ENCODE measurements around the gene TRAT1. TPM values are rescaled to one million over a fixed set of nuclear protein-coding genes. Genes with fewer than 3 reads are reported as not detected.

TRAT1 gene
- total and polyA plus RNA-seq, 2 donors: 43.6 to 125 TPM

DNA sequence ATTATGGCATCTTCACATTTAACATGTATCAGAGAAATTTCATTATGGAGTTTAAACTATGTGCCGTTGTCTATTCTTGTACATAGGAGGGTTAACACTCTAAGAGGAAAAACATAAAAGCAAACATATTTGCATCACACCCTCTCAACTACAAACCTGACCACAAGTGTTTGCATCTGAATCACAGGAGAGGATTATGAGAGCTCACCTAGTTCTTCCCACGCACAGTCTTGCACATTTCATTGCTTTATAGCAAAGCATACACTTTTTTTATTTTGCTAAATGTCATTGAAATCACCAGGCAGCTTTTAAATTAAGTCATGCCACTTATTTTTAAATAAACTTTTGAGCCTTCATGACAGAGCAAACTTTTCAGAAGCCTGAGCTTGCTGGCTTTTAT lies 12.5 kb downstream of the TRAT1 start:
- H3K4me1 ChIP-seq (ENCODE audit: control insufficient read depth in 2 of 2, insufficient read depth in 2 of 2, low read length in 2 of 2): peaks cover 14 to 18% of the 10 kb centered on the region in 2 donors
- no peaks in the 10 kb centered on the region for H3K27me3 ChIP-seq (ENCODE audit: control insufficient read depth in 2 of 2, insufficient read depth in 1 of 2, low read length in 1 of 2)
- peaks cover 16 to 64% of the 10 kb centered on the region in 2 donors for H3K36me3 ChIP-seq (ENCODE audit: control insufficient read depth in 2 of 2, insufficient read depth in 2 of 2, low read length in 1 of 2)
- WGBS: 8% methylated on average over 2 of the region's 2 CpGs
- peak in 6 of 9 donors; percentile 60 to 84 (median 66) for DNase-seq (ENCODE audit: low read depth in 6 of 9, low spot score in 9 of 9)
- H3K4me3 ChIP-seq (ENCODE audit: low read length in 2 of 2): peak overlapping the region; percentile 3 to 19
- H3K27ac ChIP-seq (ENCODE audit: low read depth in 1 of 2, low read length in 1 of 2): peak overlapping the region; percentile 25 to 59
- H3K9me3 ChIP-seq (ENCODE audit: control insufficient read depth in 2 of 2, insufficient read depth in 1 of 2, low read length in 1 of 2): no peaks in the 10 kb centered on the region

DNA sequence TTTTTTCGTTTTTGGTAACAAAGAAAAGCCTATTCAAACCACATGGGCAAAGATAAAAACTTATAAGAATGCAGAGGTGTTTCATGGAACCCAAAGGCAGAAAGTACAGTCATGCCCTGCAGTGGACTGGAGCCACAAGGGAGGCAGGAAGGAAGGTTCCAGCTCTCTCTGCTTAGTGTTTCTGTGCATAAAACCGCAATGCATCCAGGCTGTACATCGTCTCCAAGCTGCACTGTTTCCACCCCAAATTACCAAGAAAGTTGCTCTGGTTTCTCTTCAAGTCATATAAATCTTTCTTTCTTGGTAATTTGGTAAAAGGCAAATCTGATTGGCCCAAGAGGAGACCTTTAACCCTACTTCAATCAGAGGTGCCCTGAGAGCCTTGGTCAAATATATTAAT lies 15.8 kb downstream of the TRAT1 start:
- no peak overlapping the region for H3K27ac ChIP-seq (ENCODE audit: low read depth in 1 of 2, low read length in 1 of 2)
- peaks cover 18 to 71% of the 10 kb centered on the region in 2 donors for H3K36me3 ChIP-seq (ENCODE audit: control insufficient read depth in 2 of 2, insufficient read depth in 2 of 2, low read length in 1 of 2)
- H3K4me1 ChIP-seq (ENCODE audit: control insufficient read depth in 2 of 2, insufficient read depth in 2 of 2, low read length in 2 of 2): peaks cover 18% of the 10 kb centered on the region in 2 donors
- peak in 1 of 9 donors; percentile 32 for DNase-seq (ENCODE audit: low read depth in 6 of 9, low spot score in 9 of 9)
- H3K4me3 ChIP-seq (ENCODE audit: low read length in 2 of 2): no peak overlapping the region
- WGBS: 76% methylated on average over 3 of the region's 3 CpGs
- no peaks in the 10 kb centered on the region for H3K9me3 ChIP-seq (ENCODE audit: control insufficient read depth in 2 of 2, insufficient read depth in 1 of 2, low read length in 1 of 2)
- no peaks in the 10 kb centered on the region for H3K27me3 ChIP-seq (ENCODE audit: control insufficient read depth in 2 of 2, insufficient read depth in 1 of 2, low read length in 1 of 2)

DNA sequence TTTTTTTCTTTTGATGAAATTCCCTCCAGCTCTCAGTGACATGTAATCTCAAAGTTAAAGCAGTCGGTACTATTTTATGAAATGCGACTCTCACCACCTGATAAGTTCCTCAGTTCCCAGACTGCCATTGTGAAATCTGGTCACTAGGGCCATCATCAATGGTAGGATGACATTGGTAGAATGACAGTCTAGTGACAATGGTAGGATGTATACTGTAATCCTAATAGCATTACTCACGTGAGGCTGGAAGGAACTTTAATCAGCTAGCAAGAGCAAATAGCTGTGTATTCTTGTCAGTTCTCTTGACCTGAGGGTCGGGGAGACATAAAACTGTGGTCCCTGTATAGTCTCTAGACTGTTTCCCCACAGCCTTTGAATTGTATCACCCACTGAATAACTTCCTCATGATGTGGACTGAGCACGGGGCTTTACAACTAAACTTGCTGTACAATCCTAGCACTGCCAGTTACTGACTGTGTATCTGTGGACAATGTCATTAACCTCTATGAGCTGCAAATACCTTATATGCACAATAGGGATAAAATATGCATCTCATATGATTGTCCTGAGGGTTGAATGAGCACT lies 23.2 kb downstream of the TRAT1 start:
- H3K9me3 ChIP-seq (ENCODE audit: control insufficient read depth in 2 of 2, insufficient read depth in 1 of 2, low read length in 1 of 2): no peaks in the 10 kb centered on the region
- DNase-seq (ENCODE audit: low read depth in 6 of 9, low spot score in 9 of 9): no peak
- H3K4me3 ChIP-seq (ENCODE audit: low read length in 2 of 2): no peak overlapping the region
- WGBS: 89% methylated on average over 5 of the region's 5 CpGs
- H3K36me3 ChIP-seq (ENCODE audit: control insufficient read depth in 2 of 2, insufficient read depth in 2 of 2, low read length in 1 of 2): peaks cover 29 to 90% of the 10 kb centered on the region in 2 donors
- H3K4me1 ChIP-seq (ENCODE audit: control insufficient read depth in 2 of 2, insufficient read depth in 2 of 2, low read length in 2 of 2): peaks cover 0 to 9% of the 10 kb centered on the region in 2 donors
- no peak overlapping the region for H3K27ac ChIP-seq (ENCODE audit: low read depth in 1 of 2, low read length in 1 of 2)
- no peaks in the 10 kb centered on the region for H3K27me3 ChIP-seq (ENCODE audit: control insufficient read depth in 2 of 2, insufficient read depth in 1 of 2, low read length in 1 of 2)

DNA sequence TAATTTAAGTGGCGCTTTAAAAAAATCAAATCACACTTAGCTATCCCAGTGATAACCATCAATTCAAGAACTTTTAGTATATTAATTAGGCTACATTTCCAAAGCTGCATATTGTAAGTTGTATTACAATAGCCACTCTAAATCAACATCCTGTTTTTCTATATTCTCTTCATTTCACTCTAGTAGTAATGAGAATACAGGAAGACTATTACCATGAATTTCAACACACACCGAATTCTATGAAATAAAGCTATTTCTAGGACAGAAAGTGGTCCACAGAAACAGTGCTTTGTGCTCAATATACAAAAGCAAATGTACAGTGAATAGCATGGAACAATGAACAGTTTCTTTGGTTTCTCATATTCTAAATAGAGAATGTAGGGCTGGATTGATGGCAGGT lies 24.6 kb downstream of the TRAT1 start:
- H3K4me3 ChIP-seq (ENCODE audit: low read length in 2 of 2): no peak overlapping the region
- no peaks in the 10 kb centered on the region for H3K9me3 ChIP-seq (ENCODE audit: control insufficient read depth in 2 of 2, insufficient read depth in 1 of 2, low read length in 1 of 2)
- H3K27me3 ChIP-seq (ENCODE audit: control insufficient read depth in 2 of 2, insufficient read depth in 1 of 2, low read length in 1 of 2): no peaks in the 10 kb centered on the region
- H3K36me3 ChIP-seq (ENCODE audit: control insufficient read depth in 2 of 2, insufficient read depth in 2 of 2, low read length in 1 of 2): peaks cover 29 to 87% of the 10 kb centered on the region in 2 donors
- WGBS: 90% methylated on average over 2 of the region's 2 CpGs
- peaks cover 0 to 7% of the 10 kb centered on the region in 2 donors for H3K4me1 ChIP-seq (ENCODE audit: control insufficient read depth in 2 of 2, insufficient read depth in 2 of 2, low read length in 2 of 2)
- no peak overlapping the region for H3K27ac ChIP-seq (ENCODE audit: low read depth in 1 of 2, low read length in 1 of 2)
- DNase-seq (ENCODE audit: low read depth in 6 of 9, low spot score in 9 of 9): no peak

DNA sequence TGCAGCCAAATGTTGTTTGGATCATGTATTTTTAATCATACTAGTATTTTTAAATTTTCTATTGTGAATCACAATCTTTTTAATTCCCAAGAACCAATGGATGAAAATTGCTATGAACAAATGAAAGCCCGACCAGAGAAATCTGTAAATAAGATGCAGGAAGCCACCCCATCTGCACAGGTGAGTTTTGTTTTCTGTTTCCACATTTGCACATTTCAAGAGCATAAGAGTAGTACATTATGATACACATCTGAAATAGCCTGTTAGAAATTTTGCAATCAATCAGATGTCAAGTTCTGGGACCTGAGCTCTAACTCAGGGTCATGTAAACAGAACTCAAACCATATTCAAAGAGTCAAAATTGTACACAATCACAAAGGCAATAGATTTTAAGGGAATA lies 26.5 kb downstream of the TRAT1 start:
- 93% methylated on average over 1 of the region's 1 CpG for WGBS
- Histone ChIP-seq H3K9me3 (ENCODE audit: control insufficient read depth in 2 of 2, insufficient read depth in 1 of 2, low read length in 1 of 2) (no peaks in the 10 kb centered on the region), H3K27ac (ENCODE audit: low read depth in 1 of 2, low read length in 1 of 2) (no peak overlapping the region), H3K4me1 (ENCODE audit: control insufficient read depth in 2 of 2, insufficient read depth in 2 of 2, low read length in 2 of 2) (no peaks in the 10 kb centered on the region), H3K4me3 (ENCODE audit: low read length in 2 of 2) (no peak overlapping the region), H3K36me3 (ENCODE audit: control insufficient read depth in 2 of 2, insufficient read depth in 2 of 2, low read length in 1 of 2) (peaks cover 32 to 87% of the 10 kb centered on the region in 2 donors), H3K27me3 (ENCODE audit: control insufficient read depth in 2 of 2, insufficient read depth in 1 of 2, low read length in 1 of 2) (no peaks in the 10 kb centered on the region)
- no peak for DNase-seq (ENCODE audit: low read depth in 6 of 9, low spot score in 9 of 9)

DNA sequence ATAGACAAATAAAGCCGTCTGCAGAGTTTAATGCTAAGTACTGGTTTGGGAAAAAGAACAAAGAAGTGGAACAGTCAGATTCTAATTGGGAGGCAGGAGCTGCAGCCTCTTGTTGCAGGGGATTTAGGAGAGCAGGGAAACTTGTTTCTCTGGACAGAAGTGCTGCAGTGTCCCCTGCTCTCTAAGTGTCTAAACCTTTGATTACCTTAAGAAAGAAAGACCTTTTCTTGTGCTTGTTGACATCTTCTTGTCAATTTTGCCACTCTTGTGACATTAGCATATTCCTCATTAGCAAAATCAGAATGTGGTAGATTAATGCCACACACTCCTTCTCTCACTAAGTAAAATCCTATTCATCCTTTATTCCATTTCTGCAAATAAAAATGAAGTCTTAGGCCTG lies 38.8 kb downstream of the TRAT1 start:
- no peak for DNase-seq (ENCODE audit: low read depth in 6 of 9, low spot score in 9 of 9)
- 96% methylated on average over 1 of the region's 1 CpG for WGBS
- Histone ChIP-seq H3K4me3 (ENCODE audit: low read length in 2 of 2) (no peak overlapping the region), H3K9me3 (ENCODE audit: control insufficient read depth in 2 of 2, insufficient read depth in 1 of 2, low read length in 1 of 2) (no peaks in the 10 kb centered on the region), H3K27me3 (ENCODE audit: control insufficient read depth in 2 of 2, insufficient read depth in 1 of 2, low read length in 1 of 2) (no peaks in the 10 kb centered on the region), H3K4me1 (ENCODE audit: control insufficient read depth in 2 of 2, insufficient read depth in 2 of 2, low read length in 2 of 2) (peaks cover 0 to 2% of the 10 kb centered on the region in 2 donors), H3K27ac (ENCODE audit: low read depth in 1 of 2, low read length in 1 of 2) (no peak overlapping the region), H3K36me3 (ENCODE audit: control insufficient read depth in 2 of 2, insufficient read depth in 2 of 2, low read length in 1 of 2) (peaks cover 18 to 61% of the 10 kb centered on the region in 2 donors)

DNA sequence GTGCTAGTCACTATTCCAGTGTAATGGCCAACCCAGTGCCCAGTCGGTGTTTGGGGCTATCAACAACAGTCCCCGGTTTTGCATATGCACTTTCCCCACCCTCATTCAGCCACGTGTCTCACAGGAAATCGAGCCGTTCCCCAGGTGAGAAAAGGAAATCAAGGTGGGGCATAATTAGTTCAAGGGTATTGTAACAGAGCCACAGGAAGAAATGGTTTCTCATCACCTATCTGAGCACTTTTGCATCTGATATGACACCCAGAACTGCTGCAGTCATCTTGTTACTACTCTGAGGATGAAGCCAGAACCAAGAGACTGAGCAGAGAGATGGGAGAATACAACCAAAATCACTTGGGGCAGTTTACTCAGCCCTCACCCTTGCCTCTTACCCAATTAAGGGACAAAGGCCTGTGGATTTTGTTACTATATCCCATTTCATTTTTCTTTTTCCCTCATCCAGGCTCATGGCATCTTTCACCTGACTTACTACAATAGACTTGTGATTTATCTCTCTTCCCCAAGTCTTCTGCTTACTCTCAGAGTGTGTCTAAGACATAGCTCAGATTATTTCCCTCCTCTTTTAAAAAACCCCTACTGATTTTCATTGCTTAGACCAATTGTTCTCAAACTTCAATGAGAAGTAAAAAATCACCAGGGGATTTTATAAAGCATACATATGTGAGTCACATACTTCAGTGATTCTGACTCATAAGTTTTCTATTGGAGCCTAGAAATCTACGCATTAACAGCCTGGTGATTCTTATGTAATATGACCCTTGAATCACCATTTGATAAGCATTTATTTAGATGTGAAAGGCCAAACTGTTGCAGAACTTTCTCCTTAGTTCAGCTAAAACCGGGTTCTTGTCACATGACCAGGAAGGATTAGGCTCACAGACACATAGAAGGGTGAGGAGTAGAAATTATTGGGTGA lies 40.5 kb downstream of the TRAT1 start:
- peaks cover 0 to 2% of the 10 kb centered on the region in 2 donors for H3K4me1 ChIP-seq (ENCODE audit: control insufficient read depth in 2 of 2, insufficient read depth in 2 of 2, low read length in 2 of 2)
- no peaks in the 10 kb centered on the region for H3K9me3 ChIP-seq (ENCODE audit: control insufficient read depth in 2 of 2, insufficient read depth in 1 of 2, low read length in 1 of 2)
- no peak overlapping the region for H3K4me3 ChIP-seq (ENCODE audit: low read length in 2 of 2)
- H3K27ac ChIP-seq (ENCODE audit: low read depth in 1 of 2, low read length in 1 of 2): no peak overlapping the region
- H3K27me3 ChIP-seq (ENCODE audit: control insufficient read depth in 2 of 2, insufficient read depth in 1 of 2, low read length in 1 of 2): no peaks in the 10 kb centered on the region
- H3K36me3 ChIP-seq (ENCODE audit: control insufficient read depth in 2 of 2, insufficient read depth in 2 of 2, low read length in 1 of 2): peaks cover 18 to 48% of the 10 kb centered on the region in 2 donors
- DNase-seq (ENCODE audit: low read depth in 6 of 9, low spot score in 9 of 9): peak in 2 of 9 donors; percentile 9 to 33
- 72% methylated on average over 7 of the region's 7 CpGs for WGBS

DNA sequence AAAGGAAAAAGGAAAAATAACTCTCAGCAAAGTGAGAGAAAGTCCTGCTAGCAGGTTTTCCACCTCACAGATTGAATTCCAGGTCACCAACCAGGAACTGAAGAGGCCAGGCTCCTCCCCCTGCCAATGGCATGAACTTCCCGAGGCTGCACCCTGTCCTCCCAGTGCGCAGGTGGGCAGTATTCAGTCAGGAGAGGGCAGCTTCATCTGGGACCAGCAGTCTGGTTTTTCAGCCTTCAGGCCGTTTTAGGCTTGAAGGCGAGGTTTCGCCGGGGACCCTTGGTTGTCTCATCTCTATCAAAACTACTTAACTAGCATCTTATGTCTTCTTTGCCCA lies 41.2 kb downstream of the TRAT1 start:
- Histone ChIP-seq H3K27ac (ENCODE audit: low read depth in 1 of 2, low read length in 1 of 2) (no peak overlapping the region), H3K4me3 (ENCODE audit: low read length in 2 of 2) (no peak overlapping the region), H3K36me3 (ENCODE audit: control insufficient read depth in 2 of 2, insufficient read depth in 2 of 2, low read length in 1 of 2) (peaks cover 19 to 44% of the 10 kb centered on the region in 2 donors), H3K9me3 (ENCODE audit: control insufficient read depth in 2 of 2, insufficient read depth in 1 of 2, low read length in 1 of 2) (no peaks in the 10 kb centered on the region), H3K4me1 (ENCODE audit: control insufficient read depth in 2 of 2, insufficient read depth in 2 of 2, low read length in 2 of 2) (peaks cover 0 to 2% of the 10 kb centered on the region in 2 donors), H3K27me3 (ENCODE audit: control insufficient read depth in 2 of 2, insufficient read depth in 1 of 2, low read length in 1 of 2) (no peaks in the 10 kb centered on the region)
- 96% methylated on average over 6 of the region's 6 CpGs for WGBS
- no peak for DNase-seq (ENCODE audit: low read depth in 6 of 9, low spot score in 9 of 9)

DNA sequence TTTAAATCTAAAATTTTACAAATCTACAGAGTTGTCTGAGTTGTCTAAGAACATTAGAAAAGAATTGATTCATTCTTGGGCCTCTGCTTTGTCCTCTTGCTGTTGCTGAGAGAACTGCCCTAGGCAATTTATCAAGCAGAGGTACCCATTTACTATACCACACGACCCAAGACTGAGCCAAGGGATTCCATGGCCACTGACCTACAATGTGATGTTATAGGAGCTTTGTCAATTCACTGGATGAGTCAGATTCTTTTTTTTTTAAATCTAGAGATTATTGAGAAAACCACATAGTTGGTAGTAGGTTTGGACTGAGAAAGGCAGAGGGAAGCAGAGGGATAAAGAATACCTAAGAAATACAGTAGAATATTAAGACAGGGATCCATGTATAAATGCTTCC lies 55.3 kb downstream of the TRAT1 start:
- no peak overlapping the region for H3K27ac ChIP-seq (ENCODE audit: low read depth in 1 of 2, low read length in 1 of 2)
- no peaks in the 10 kb centered on the region for H3K4me1 ChIP-seq (ENCODE audit: control insufficient read depth in 2 of 2, insufficient read depth in 2 of 2, low read length in 2 of 2)
- DNase-seq (ENCODE audit: low read depth in 6 of 9, low spot score in 9 of 9): no peak
- no peaks in the 10 kb centered on the region for H3K36me3 ChIP-seq (ENCODE audit: control insufficient read depth in 2 of 2, insufficient read depth in 2 of 2, low read length in 1 of 2)
- H3K4me3 ChIP-seq (ENCODE audit: low read length in 2 of 2): no peak overlapping the region
- H3K9me3 ChIP-seq (ENCODE audit: control insufficient read depth in 2 of 2, insufficient read depth in 1 of 2, low read length in 1 of 2): no peaks in the 10 kb centered on the region
- 83% methylated on average over 1 of the region's 1 CpG for WGBS
- no peaks in the 10 kb centered on the region for H3K27me3 ChIP-seq (ENCODE audit: control insufficient read depth in 2 of 2, insufficient read depth in 1 of 2, low read length in 1 of 2)
